Activated T-helper 2 cell treated with anti-CD3 and anti-CD28 coated beads, Interferon-gamma antibody, Interleukin-2, Interleukin-4, amounts not matched to agents 10 μg/mL and 5 μg/mL and 100 μg/mL, durations not matched to agents 14 hours and 24 hours and 36 hours (primary cell): ENCODE results near the gene AFF3. TPM values are rescaled to one million over a fixed set of nuclear protein-coding genes. Genes with fewer than 3 reads are reported as not detected.
"Not testable (repeated sequence)": the region's sequence is repeated elsewhere in the genome, so short reads cannot be mapped to it uniquely, and the experiment has no call there.

Source experiments
- DNase-seq: peaks from one replicate; pipeline ENCODE4 v3.0.0; 2021; ENCODE audit warnings: low spot score
- H3K27ac Mint-ChIP-seq: one replicate; pipeline ENCODE4 v1.8.0; 2021; ENCODE audit warnings: mixed read lengths
- H3K27me3 Mint-ChIP-seq: one replicate; pipeline ENCODE4 v1.8.0; 2021; ENCODE audit warnings: low read depth, mixed read lengths
- H3K36me3 Mint-ChIP-seq: one replicate; pipeline ENCODE4 v1.8.0; 2021; ENCODE audit warnings: low read depth, mixed read lengths
- H3K4me1 Mint-ChIP-seq: one replicate; pipeline ENCODE4 v1.8.0; 2021; ENCODE audit warnings: low read depth, mixed read lengths
- H3K4me3 Mint-ChIP-seq: one replicate; pipeline ENCODE4 v1.8.0; 2021; ENCODE audit warnings: low read depth, mild to moderate bottlenecking, moderate library complexity, mixed read lengths
- H3K9me3 Mint-ChIP-seq: one replicate; pipeline ENCODE4 v1.8.0; 2021; ENCODE audit warnings: mixed read lengths
- intact Hi-C: fragments of 100-400 bp; cut with micrococcal nuclease; formaldehyde crosslinking; loops from one replicate; pipeline ENCODE4 v1.15.1; 2023
- total RNA-seq: library from RNA; stranded (reverse); gene quantifications from 2 replicates; pipeline ENCODE4 v1.2.3, GENCODE V29; 2022

Gene AFF3
- total RNA-seq, 1 donor from 2014 or later: 1.4 TPM

- H3K4me1 Mint-ChIP-seq: no peaks in the 10 kb centered on the region
- no peaks in the 10 kb centered on the region for H3K9me3 Mint-ChIP-seq
- H3K27ac Mint-ChIP-seq: no peak overlapping the region
- no peaks in the 10 kb centered on the region for H3K36me3 Mint-ChIP-seq
- no peak for DNase-seq
- H3K4me3 Mint-ChIP-seq: no peak overlapping the region
- intact Hi-C loops: no loop called here
- H3K27me3 Mint-ChIP-seq: no peaks in the 10 kb centered on the region
Measured at GRCh38 chr2:99754210-99754609, 388.2 kb downstream of the AFF3 start.

GRCh38 chr2:99753505-99753904 lies 388.9 kb downstream of the AFF3 start:
- no peak overlapping the region for H3K27ac Mint-ChIP-seq
- intact Hi-C loops: no loop called here

GRCh38 chr2:99748344-99748743 lies 394.0 kb downstream of the AFF3 start:
- Mint-ChIP-seq H3K4me3 (no peak overlapping the region), H3K4me1 (no peaks in the 10 kb centered on the region), H3K9me3 (no peaks in the 10 kb centered on the region), H3K36me3 (no peaks in the 10 kb centered on the region), H3K27me3 (no peaks in the 10 kb centered on the region), H3K27ac (no peak overlapping the region)
- intact Hi-C loops: no loop called here
- no peak for DNase-seq

More at GRCh38 chr2:99753505-99753904, 388.9 kb downstream of the AFF3 start:
- Mint-ChIP-seq H3K36me3 (no peaks in the 10 kb centered on the region), H3K27me3 (no peaks in the 10 kb centered on the region), H3K4me3 (no peak overlapping the region), H3K4me1 (no peaks in the 10 kb centered on the region), H3K9me3 (no peaks in the 10 kb centered on the region)
- DNase-seq: no peak

- H3K36me3 Mint-ChIP-seq: no peaks in the 10 kb centered on the region
- H3K27ac Mint-ChIP-seq: no peak overlapping the region
- H3K4me3 Mint-ChIP-seq: no peak overlapping the region
- H3K4me1 Mint-ChIP-seq: no peaks in the 10 kb centered on the region
- intact Hi-C loops: no loop called here
- DNase-seq: no peak
- no peaks in the 10 kb centered on the region for H3K9me3 Mint-ChIP-seq
- no peaks in the 10 kb centered on the region for H3K27me3 Mint-ChIP-seq
Measured at GRCh38 chr2:99747842-99748241, 394.5 kb downstream of the AFF3 start.

GRCh38 chr2:99743146-99743545 lies 399.2 kb downstream of the AFF3 start:
- intact Hi-C loops: no loop called here
- no peak for DNase-seq
- Mint-ChIP-seq H3K36me3 (no peaks in the 10 kb centered on the region), H3K9me3 (no peaks in the 10 kb centered on the region), H3K4me1 (no peaks in the 10 kb centered on the region), H3K4me3 (no peak overlapping the region), H3K27me3 (no peaks in the 10 kb centered on the region), H3K27ac (no peak overlapping the region)

- no peak overlapping the region for H3K4me3 Mint-ChIP-seq
- no peaks in the 10 kb centered on the region for H3K9me3 Mint-ChIP-seq
- no peaks in the 10 kb centered on the region for H3K36me3 Mint-ChIP-seq
- H3K27ac Mint-ChIP-seq: no peak overlapping the region
- intact Hi-C loops: no loop called here
- H3K4me1 Mint-ChIP-seq: no peaks in the 10 kb centered on the region
- H3K27me3 Mint-ChIP-seq: no peaks in the 10 kb centered on the region
- no peak for DNase-seq
Measured at GRCh38 chr2:99737537-99737936, 404.9 kb downstream of the AFF3 start.

- no peaks in the 10 kb centered on the region for H3K4me1 Mint-ChIP-seq
- DNase-seq: no peak
- no peaks in the 10 kb centered on the region for H3K27me3 Mint-ChIP-seq
- no peak overlapping the region for H3K4me3 Mint-ChIP-seq
- no peaks in the 10 kb centered on the region for H3K9me3 Mint-ChIP-seq
- intact Hi-C loops: no loop called here
- H3K36me3 Mint-ChIP-seq: no peaks in the 10 kb centered on the region
- no peak overlapping the region for H3K27ac Mint-ChIP-seq
Measured at GRCh38 chr2:99735753-99736152, 406.6 kb downstream of the AFF3 start.

- H3K36me3 Mint-ChIP-seq: not testable (repeated sequence)
Measured at GRCh38 chr2:99735314-99735713, 407.1 kb downstream of the AFF3 start.

GRCh38 chr2:99734236-99734635 lies 408.2 kb downstream of the AFF3 start:
- no peak for DNase-seq
- H3K4me1 Mint-ChIP-seq: no peaks in the 10 kb centered on the region
- no peak overlapping the region for H3K27ac Mint-ChIP-seq
- H3K9me3 Mint-ChIP-seq: no peaks in the 10 kb centered on the region
- H3K27me3 Mint-ChIP-seq: no peaks in the 10 kb centered on the region
- no peaks in the 10 kb centered on the region for H3K36me3 Mint-ChIP-seq
- intact Hi-C loops: no loop called here
- H3K4me3 Mint-ChIP-seq: no peak overlapping the region

More at GRCh38 chr2:99735314-99735713, 407.1 kb downstream of the AFF3 start:
- H3K9me3 Mint-ChIP-seq, H3K27ac Mint-ChIP-seq, H3K4me1 Mint-ChIP-seq, intact Hi-C loops, H3K4me3 Mint-ChIP-seq, H3K27me3 Mint-ChIP-seq, DNase-seq: not testable (repeated sequence)

- no peaks in the 10 kb centered on the region for H3K27me3 Mint-ChIP-seq
- intact Hi-C loops: no loop called here
- H3K27ac Mint-ChIP-seq: no peak overlapping the region
- no peak overlapping the region for H3K4me3 Mint-ChIP-seq
- H3K36me3 Mint-ChIP-seq: no peaks in the 10 kb centered on the region
- no peaks in the 10 kb centered on the region for H3K9me3 Mint-ChIP-seq
- no peaks in the 10 kb centered on the region for H3K4me1 Mint-ChIP-seq
- DNase-seq: no peak
Measured at GRCh38 chr2:99729104-99730025, 413.0 kb downstream of the AFF3 start.

- DNase-seq: no peak
- Mint-ChIP-seq H3K4me3 (no peak overlapping the region), H3K27me3 (no peaks in the 10 kb centered on the region), H3K4me1 (no peaks in the 10 kb centered on the region), H3K9me3 (no peaks in the 10 kb centered on the region), H3K27ac (no peak overlapping the region), H3K36me3 (no peaks in the 10 kb centered on the region)
- intact Hi-C loops: no loop called here
Measured at GRCh38 chr2:99728166-99728565, 414.2 kb downstream of the AFF3 start.

GRCh38 chr2:99727199-99727598 lies 415.2 kb downstream of the AFF3 start:
- Mint-ChIP-seq H3K27me3 (no peaks in the 10 kb centered on the region), H3K36me3 (no peaks in the 10 kb centered on the region), H3K9me3 (no peaks in the 10 kb centered on the region), H3K4me1 (no peaks in the 10 kb centered on the region), H3K27ac (no peak overlapping the region), H3K4me3 (no peak overlapping the region)
- no peak for DNase-seq
- intact Hi-C loops: no loop called here

- Mint-ChIP-seq H3K4me1 (no peaks in the 10 kb centered on the region), H3K4me3 (no peak overlapping the region), H3K27ac (no peak overlapping the region), H3K36me3 (no peaks in the 10 kb centered on the region), H3K9me3 (peaks cover 3% of the 10 kb centered on the region), H3K27me3 (peaks cover 2% of the 10 kb centered on the region)
- DNase-seq: no peak
- intact Hi-C loops: no loop called here
Measured at GRCh38 chr2:99726691-99727090, 415.7 kb downstream of the AFF3 start.
